Measurements from ENCODE around the gene VPS37B. TPM values are rescaled to one million over a fixed set of nuclear protein-coding genes. Genes with fewer than 3 reads are reported as not detected.

VPS37B gene
- total RNA-seq, 2 donors from 2014 or later = 10.1 to 11.1 TPM

DNA sequence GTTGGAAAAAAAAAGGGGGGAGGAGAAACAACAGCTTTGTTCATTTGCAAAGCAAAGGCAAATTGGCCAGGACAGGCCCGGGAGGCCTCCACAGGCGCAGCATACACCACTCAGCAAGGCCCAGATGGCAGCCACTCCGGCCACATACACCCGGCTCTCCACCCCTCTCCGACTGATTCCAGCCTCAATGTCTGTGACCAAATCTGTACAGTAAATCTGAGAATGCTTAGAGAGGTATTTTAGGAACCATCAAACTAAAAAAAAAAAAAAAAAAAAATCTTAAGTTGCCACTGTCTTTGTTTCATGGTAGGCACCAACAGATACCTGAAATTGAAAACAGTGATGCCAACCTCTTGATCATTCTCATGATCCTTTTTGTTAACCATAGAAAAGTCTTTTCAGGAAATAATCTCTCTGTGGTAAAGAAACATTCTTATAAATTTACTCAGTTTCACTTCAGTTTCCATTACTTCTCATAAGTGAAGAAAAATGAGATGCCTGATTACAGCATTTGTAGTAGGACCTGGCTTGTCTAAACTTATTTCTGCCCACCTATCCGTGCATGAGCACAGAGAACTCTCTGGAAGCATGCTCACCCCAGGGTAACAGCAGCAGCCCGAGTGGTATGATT lies 20.2 kb downstream of the VPS37B start:
- Mint-ChIP-seq H3K36me3 (no peaks in the 10 kb centered on the region), H3K9me3 (no peaks in the 10 kb centered on the region), H3K27ac (peak overlapping the region; percentile 44 to 46)
- DNase-seq (ENCODE audit: low spot score in 2 of 2) (no peak), ATAC-seq (peak; percentile 71 to 72)

- Mint-ChIP-seq H3K27ac (no peak overlapping the region), H3K9me3 (no peaks in the 10 kb centered on the region), H3K36me3 (peaks cover 6 to 7% of the 10 kb centered on the region in 2 donors)
- DNase-seq (ENCODE audit: low spot score in 2 of 2) (peak in 1 of 2 donors; percentile 55), ATAC-seq (peak; percentile 52 to 58)
Observed at GRCh38 chr12:122874081-122874480, 21.8 kb downstream of the VPS37B start.

DNA sequence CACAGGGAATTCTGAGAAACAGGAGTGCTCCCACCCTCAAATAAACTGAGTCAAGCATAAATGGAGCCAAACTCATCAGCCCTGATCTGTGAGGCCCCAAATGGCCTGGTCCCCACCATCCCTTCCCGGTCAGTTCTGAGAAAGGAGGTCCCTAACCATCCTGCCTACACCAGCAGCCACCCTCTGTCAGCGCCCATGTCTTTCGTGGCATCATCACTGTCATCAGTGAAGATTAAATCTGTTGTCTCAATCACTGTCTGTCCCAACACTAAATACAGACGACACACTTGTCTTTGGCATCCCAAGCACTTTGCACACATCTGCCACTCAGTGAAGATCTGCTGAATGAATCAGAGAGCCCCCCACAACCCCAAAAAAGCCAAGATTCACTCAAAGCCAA lies 22.4 kb downstream of the VPS37B start:
- peaks cover 6 to 7% of the 10 kb centered on the region in 2 donors for H3K36me3 Mint-ChIP-seq
- no peak overlapping the region for H3K27ac Mint-ChIP-seq
- H3K9me3 Mint-ChIP-seq = no peaks in the 10 kb centered on the region
- DNase-seq (ENCODE audit: low spot score in 2 of 2) (no peak), ATAC-seq (no peak)

DNA sequence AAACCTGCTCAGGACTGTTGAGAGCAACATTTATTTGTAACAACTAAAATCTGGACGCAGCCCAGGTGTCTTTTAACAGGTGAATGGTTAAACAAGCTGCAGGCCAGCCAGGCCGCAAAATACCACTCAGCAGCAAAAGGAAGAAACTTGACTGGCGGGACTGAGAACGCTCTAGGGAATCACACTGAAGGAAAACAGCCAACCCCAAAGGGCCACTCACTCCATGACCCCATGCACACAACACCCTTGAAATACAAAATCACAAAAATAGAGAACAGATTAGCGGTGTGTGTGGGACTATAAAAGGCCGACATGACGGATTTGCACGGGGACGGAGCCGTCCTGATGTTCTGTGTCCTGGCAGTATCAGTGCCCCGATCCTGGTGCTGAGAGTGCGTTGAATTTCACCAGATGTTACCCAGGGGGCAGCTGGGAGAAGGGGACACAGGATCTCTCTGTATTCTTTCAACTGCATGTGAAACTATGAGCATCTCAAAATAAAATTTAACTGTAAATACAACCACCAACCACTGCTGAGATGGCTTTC lies 23.0 kb downstream of the VPS37B start:
- Mint-ChIP-seq H3K36me3 (peaks cover 6 to 7% of the 10 kb centered on the region in 2 donors), H3K9me3 (no peaks in the 10 kb centered on the region), H3K27ac (peak overlapping the region in 1 of 2 donors; percentile 9)
- ATAC-seq (no peak), DNase-seq (ENCODE audit: low spot score in 2 of 2) (no peak)

GRCh38 chr12:122871851-122872780 lies 23.8 kb downstream of the VPS37B start:
- no peaks in the 10 kb centered on the region for H3K9me3 Mint-ChIP-seq
- DNase-seq (ENCODE audit: low spot score in 2 of 2) (peak in 1 of 2 donors; percentile 60), ATAC-seq (peak; percentile 69 to 78)
- H3K27ac Mint-ChIP-seq = peak overlapping the region; percentile 9 to 74
- H3K36me3 Mint-ChIP-seq = peaks cover 6 to 7% of the 10 kb centered on the region in 2 donors

- ATAC-seq = no peak
- H3K36me3 Mint-ChIP-seq = peaks cover 6 to 7% of the 10 kb centered on the region in 2 donors
- no peaks in the 10 kb centered on the region for H3K9me3 Mint-ChIP-seq
- DNase-seq (ENCODE audit: low spot score in 2 of 2) = no peak
- peak overlapping the region in 1 of 2 donors; percentile 74 for H3K27ac Mint-ChIP-seq
Observed at GRCh38 chr12:122870867-122871664, 24.9 kb downstream of the VPS37B start.

GRCh38 chr12:122870163-122870842 lies 25.6 kb downstream of the VPS37B start:
- Mint-ChIP-seq H3K9me3 (no peaks in the 10 kb centered on the region), H3K36me3 (peaks cover 6 to 7% of the 10 kb centered on the region in 2 donors), H3K27ac (no peak overlapping the region)
- DNase-seq (ENCODE audit: low spot score in 2 of 2) = no peak
- ATAC-seq = no peak

- H3K36me3 Mint-ChIP-seq = peaks cover 6 to 7% of the 10 kb centered on the region in 2 donors
- H3K27ac Mint-ChIP-seq = no peak overlapping the region
Observed at GRCh38 chr12:122869207-122869973, 26.5 kb downstream of the VPS37B start.

DNA sequence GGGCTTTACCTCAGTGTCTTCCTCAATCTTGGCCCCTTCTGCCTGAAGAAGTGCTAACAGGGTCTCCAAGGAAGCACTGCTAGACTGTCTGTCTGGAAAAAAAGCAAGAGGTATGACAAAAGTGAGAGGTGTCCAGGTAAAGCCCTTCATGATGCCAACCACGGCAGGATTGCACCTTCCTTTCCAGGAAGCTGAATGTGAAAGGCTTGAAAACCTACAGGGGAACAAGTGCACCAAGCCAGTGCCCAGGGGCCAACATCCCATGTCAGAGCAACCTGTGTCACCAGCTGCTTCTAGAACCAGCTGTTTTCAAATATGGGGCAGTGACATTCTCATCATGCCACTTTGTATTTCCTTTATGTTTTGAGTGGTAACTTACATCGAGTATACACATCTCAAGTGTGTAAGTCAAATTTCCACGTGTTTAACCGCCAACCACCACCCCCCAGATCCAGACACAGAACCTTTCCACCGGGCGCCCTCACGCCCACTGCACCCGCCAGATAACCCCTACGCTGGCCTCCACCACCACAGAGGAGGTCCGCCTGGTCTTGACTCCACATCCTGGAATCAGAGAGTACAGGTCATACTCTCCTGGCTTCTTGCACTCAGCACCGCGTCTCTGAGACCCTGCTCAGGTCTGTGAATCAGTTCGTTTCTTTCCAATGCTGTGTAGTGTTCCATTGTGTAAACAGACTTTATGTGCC lies 27.3 kb downstream of the VPS37B start:
- ATAC-seq (no peak), DNase-seq (ENCODE audit: low spot score in 2 of 2) (no peak)
- peaks cover 6 to 7% of the 10 kb centered on the region in 2 donors for H3K36me3 Mint-ChIP-seq
- no peak overlapping the region for H3K27ac Mint-ChIP-seq
- H3K9me3 Mint-ChIP-seq = no peaks in the 10 kb centered on the region

More at GRCh38 chr12:122869207-122869973, 26.5 kb downstream of the VPS37B start:
- no peaks in the 10 kb centered on the region for H3K9me3 Mint-ChIP-seq
- ATAC-seq (no peak), DNase-seq (ENCODE audit: low spot score in 2 of 2) (no peak)

DNA sequence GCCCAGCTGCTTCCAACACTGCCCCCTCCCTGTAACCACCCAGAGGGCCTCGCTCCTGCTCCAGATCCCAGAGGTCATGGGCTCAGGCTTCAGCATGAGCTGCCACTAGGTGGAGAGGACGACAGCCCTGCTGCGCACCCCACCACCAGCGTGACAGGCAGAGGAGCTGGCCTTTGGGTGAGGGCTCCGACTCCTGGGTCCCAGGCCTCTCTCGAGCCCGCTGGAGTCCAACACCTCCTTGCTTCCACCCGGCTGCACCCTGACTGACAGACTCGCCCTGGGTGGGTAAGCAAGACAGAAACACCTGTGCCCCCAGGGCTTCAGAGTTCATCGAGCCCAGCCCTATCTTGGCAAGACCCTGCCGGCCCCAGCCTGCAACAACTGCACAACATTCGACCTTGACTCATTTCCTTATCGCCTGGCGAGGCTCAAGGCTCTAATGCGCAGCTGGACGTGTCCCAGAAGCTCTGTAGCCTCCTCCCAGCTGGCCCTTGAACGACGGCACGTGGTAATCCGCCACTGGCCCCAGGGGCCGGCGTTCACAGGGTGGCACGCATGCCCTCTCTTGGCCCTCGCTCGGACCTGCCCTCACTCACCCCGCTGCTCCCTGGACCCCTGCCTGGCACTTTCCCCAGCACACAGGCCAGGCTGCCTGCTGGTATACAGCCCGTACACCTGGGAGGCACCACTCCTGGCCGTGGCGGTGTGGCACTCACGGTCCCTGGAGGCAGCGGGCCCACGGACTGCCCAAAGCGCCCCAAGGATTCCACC lies 28.0 kb downstream of the VPS37B start:
- DNase-seq (ENCODE audit: low spot score in 2 of 2) (no peak), ATAC-seq (no peak)
- Mint-ChIP-seq H3K27ac (no peak overlapping the region), H3K9me3 (no peaks in the 10 kb centered on the region), H3K36me3 (peaks cover 6 to 7% of the 10 kb centered on the region in 2 donors)

- ATAC-seq (no peak), DNase-seq (ENCODE audit: low spot score in 2 of 2) (no peak)
- H3K9me3 Mint-ChIP-seq = no peaks in the 10 kb centered on the region
- no peak overlapping the region for H3K27ac Mint-ChIP-seq
- peaks cover 6 to 7% of the 10 kb centered on the region in 2 donors for H3K36me3 Mint-ChIP-seq
Observed at GRCh38 chr12:122866950-122867607, 28.8 kb downstream of the VPS37B start.

- Mint-ChIP-seq H3K9me3 (no peaks in the 10 kb centered on the region), H3K36me3 (peaks cover 6 to 7% of the 10 kb centered on the region in 2 donors), H3K27ac (no peak overlapping the region)
- DNase-seq (ENCODE audit: low spot score in 2 of 2) = no peak
- no peak for ATAC-seq
Observed at GRCh38 chr12:122866379-122866778, 29.5 kb downstream of the VPS37B start.

GRCh38 chr12:122865268-122866231 lies 30.4 kb downstream of the VPS37B start:
- Mint-ChIP-seq H3K36me3 (peaks cover 6 to 7% of the 10 kb centered on the region in 2 donors), H3K9me3 (no peaks in the 10 kb centered on the region), H3K27ac (no peak overlapping the region)
- DNase-seq (ENCODE audit: low spot score in 2 of 2) = peak in 1 of 2 donors; percentile 36
- peak in 1 of 2 donors; percentile 28 for ATAC-seq

All from activated naive CD4-positive, alpha-beta T cell treated with anti-CD3 and anti-CD28 coated beads, Interleukin-2, amount 50 U/mL, for 72 hours (primary cell).